AG09319 (cell line): ENCODE results near the gene RBBP8NL.

Source experiments
- DNase-seq: peaks from one replicate; pipeline ENCODE4 v3.0.0-alpha.2; 2010; ENCODE audit warnings: low read depth; ENCODE audit errors: extremely low read depth
- TF ChIP-seq, protein P1 (sequence below): IDR thresholded peaks from 2 replicates; pipeline ENCODE4 v1.5.1; 2011; ENCODE audit warnings: low read depth, mild to moderate bottlenecking, inconsistent platforms, low read length, moderate library complexity

The RBBP8NL gene

DNA sequence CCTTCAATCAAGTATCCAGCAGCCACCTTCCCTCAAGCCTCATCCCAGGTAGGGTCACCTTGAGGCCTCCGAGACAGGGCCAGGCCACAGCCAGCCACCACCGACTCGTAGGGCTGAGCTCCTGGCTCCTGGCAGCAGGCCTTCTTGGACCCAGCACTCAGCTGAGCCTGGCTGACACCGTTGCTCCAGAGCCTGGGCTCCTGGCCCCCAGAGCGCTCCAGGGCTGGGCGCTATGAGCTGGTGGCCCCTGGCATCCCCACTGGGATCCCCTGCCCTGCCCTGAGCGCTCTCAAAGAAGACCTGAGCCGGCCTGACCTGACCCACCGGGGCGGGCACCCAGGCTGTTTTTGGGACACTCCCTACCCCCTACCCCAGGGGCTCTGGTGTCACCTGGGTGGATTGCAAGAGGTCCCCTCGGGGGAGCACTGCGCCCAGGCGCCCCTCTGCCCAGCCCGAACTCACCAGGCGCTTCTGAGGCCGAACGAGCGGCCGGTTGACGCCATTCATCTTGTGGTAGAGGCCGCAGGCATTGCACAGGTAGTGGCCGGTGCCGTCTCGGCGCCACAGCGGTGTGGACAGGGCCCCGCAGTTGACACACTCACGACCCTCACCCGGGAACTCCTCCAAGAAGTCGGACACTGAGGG, 45.7 kb upstream of the RBBP8NL start:
- TF ChIP-seq, protein P1, sequence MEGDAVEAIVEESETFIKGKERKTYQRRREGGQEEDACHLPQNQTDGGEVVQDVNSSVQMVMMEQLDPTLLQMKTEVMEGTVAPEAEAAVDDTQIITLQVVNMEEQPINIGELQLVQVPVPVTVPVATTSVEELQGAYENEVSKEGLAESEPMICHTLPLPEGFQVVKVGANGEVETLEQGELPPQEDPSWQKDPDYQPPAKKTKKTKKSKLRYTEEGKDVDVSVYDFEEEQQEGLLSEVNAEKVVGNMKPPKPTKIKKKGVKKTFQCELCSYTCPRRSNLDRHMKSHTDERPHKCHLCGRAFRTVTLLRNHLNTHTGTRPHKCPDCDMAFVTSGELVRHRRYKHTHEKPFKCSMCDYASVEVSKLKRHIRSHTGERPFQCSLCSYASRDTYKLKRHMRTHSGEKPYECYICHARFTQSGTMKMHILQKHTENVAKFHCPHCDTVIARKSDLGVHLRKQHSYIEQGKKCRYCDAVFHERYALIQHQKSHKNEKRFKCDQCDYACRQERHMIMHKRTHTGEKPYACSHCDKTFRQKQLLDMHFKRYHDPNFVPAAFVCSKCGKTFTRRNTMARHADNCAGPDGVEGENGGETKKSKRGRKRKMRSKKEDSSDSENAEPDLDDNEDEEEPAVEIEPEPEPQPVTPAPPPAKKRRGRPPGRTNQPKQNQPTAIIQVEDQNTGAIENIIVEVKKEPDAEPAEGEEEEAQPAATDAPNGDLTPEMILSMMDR: no peak
- DNase-seq: no peak

DNA sequence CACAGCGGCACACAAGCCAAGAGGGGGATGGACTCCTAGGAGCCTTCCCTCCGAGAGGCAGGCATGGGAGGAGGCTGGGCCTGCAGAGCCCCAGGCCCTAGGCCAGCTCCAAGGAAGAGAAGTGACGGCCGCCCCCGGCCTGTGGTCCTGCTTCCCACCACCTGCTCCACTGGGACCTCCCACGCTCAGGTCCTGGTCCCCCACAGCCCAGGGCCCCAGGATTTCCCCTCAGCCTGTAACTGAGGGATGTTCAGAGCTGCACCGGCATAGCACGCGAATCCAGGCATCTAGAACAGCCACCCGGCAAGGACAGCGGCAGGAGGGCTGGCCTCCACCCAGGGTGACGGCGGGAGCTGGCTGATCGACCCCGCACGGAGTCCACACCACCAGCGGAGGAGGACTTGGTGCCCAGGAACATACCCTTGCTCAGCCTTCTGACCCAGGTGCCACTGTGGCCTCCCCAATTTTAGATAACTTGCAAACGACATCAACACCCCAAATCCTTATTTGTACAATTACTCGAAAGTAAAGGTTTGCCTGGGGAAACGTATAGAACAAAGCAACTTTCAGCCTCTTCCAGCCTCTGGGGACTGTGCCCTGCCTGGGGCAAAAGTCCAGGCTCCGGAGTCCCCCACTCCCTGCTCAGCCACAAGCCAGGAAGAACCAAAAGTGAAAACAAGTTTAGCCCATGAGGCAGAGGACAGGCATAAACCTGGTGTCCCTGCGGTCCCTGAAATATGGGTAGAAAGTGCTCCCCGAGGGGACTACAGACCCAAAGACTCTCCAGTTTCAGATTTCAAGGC, 45.0 kb upstream of the RBBP8NL start:
- DNase-seq: no peak
- TF ChIP-seq, protein P1: no peak

- DNase-seq: no peak
- TF ChIP-seq, protein P1: no peak
These were observed 43.1 kb upstream of the RBBP8NL start for GRCh38 chr20:62470459-62470858.

DNA sequence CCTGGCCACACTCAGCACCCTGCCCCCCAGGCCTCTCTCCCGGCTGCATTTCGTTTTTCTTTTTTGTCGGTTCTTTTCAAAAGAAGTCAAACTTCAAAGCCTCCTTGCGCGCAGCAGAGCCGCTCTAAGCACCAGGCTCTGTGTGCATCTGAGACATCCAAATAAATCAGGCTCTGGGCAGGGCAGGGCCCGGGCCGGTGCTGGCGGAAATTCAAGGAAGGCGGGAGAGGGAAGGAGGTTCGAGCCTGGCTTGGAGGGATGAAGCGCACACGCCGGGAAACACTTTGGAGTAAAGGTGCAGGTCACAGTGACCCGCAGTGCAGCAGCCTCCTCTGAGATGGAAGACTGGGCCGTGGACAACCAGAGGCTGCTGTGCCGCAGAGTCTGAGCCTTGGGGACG, 42.7 kb upstream of the RBBP8NL start:
- TF ChIP-seq, protein P1: no peak

DNA sequence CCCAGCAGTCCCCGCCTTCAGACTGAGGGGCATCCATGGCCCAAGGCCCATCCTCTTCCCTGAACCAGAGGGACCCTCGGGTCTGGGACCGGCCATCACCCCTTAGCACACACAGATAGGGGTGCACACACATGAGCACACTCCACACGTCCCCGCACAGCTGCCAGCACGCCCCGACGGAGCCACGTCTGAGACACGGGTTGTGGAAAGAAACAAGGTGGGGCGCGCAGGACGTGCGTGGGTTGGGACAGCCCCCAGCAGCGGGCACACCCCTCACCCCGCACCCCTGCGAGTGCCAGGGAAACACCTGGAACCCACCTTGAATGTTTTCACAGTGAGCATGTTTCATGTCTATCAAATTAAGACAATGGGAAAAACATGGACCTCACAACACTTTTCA, 42.0 kb upstream of the RBBP8NL start:
- TF ChIP-seq, protein P1: no peak
- no peak for DNase-seq

More for the DNA sequence above, 42.7 kb upstream of the RBBP8NL start:
- DNase-seq: no peak

GRCh38 chr20:62466806-62467537, 39.6 kb upstream of the RBBP8NL start:
- TF ChIP-seq, protein P1: no peak
- no peak for DNase-seq
